Activated B cell treated with CpG ODN at 0.5 μM for 24 hours (primary cell): ENCODE results near the gene SEMA5A. TPM values are rescaled to one million over a fixed set of nuclear protein-coding genes. Genes with fewer than 3 reads are reported as not detected.

ENCODE experiments used
- ATAC-seq: fragments of 200-7000 bp; cut with Tn5 transposase; one replicate; pipeline ENCODE4 v1.10.0; 2021; ENCODE audit warnings: low read depth, mild to moderate bottlenecking, moderate library complexity
- CTCF ChIA-PET: fragments of 350-600 bp; sonication (Branson Sonifier 250); formaldehyde crosslinking; loops from one replicate; lab custom pipeline; 2021; ENCODE audit warnings: antibody characterized with exemption; lab: Charles Lee
- POLR2A ChIA-PET: fragments of 350-600 bp; sonication (Branson Sonifier 250); formaldehyde crosslinking; loops from one replicate; lab custom pipeline; 2021; ENCODE audit warnings: antibody characterized with exemption; lab: Charles Lee
- DNase-seq: peaks from one replicate; pipeline ENCODE4 v3.0.0; 2022
- H3K27ac Mint-ChIP-seq: one replicate; pipeline ENCODE4 v1.8.0; 2020; ENCODE audit warnings: mixed read lengths
- H3K27me3 Mint-ChIP-seq: one replicate; pipeline ENCODE4 v1.8.0; 2021; ENCODE audit warnings: mixed read lengths
- H3K36me3 Mint-ChIP-seq: one replicate; pipeline ENCODE4 v1.8.0; 2021; ENCODE audit warnings: low read depth, mixed read lengths
- H3K4me1 Mint-ChIP-seq: one replicate; pipeline ENCODE4 v1.8.0; 2021; ENCODE audit warnings: mixed read lengths
- H3K4me3 Mint-ChIP-seq: one replicate; pipeline ENCODE4 v1.8.0; 2020; ENCODE audit warnings: mild to moderate bottlenecking, mixed read lengths
- H3K9me3 Mint-ChIP-seq: one replicate; pipeline ENCODE4 v1.8.0; 2020; ENCODE audit warnings: mixed read lengths
- intact Hi-C: fragments of 100-400 bp; cut with micrococcal nuclease; formaldehyde crosslinking; loops from one replicate; pipeline ENCODE4 v1.15.1; 2024
- total RNA-seq: library from RNA; stranded (reverse); gene quantifications from 2 replicates; pipeline ENCODE4 v1.2.3, GENCODE V29; 2022
- TF ChIP-seq, protein P1 (sequence below): fragments of 200-600 bp; IDR thresholded peaks from one replicate; pipeline ENCODE4 v1.8.0; 2022; ENCODE audit warnings: antibody characterized with exemption, mild to moderate bottlenecking

SEMA5A gene
- total RNA-seq, 1 donor from 2014 or later: not detected

- DNase-seq: no peak
- TF ChIP-seq, protein P1, sequence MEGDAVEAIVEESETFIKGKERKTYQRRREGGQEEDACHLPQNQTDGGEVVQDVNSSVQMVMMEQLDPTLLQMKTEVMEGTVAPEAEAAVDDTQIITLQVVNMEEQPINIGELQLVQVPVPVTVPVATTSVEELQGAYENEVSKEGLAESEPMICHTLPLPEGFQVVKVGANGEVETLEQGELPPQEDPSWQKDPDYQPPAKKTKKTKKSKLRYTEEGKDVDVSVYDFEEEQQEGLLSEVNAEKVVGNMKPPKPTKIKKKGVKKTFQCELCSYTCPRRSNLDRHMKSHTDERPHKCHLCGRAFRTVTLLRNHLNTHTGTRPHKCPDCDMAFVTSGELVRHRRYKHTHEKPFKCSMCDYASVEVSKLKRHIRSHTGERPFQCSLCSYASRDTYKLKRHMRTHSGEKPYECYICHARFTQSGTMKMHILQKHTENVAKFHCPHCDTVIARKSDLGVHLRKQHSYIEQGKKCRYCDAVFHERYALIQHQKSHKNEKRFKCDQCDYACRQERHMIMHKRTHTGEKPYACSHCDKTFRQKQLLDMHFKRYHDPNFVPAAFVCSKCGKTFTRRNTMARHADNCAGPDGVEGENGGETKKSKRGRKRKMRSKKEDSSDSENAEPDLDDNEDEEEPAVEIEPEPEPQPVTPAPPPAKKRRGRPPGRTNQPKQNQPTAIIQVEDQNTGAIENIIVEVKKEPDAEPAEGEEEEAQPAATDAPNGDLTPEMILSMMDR: no peak
- POLR2A ChIA-PET: no interaction called here
- no peaks in the 10 kb centered on the region for H3K27me3 Mint-ChIP-seq
- H3K4me1 Mint-ChIP-seq: no peaks in the 10 kb centered on the region
- intact Hi-C loops: no loop called here
- no peak overlapping the region for H3K27ac Mint-ChIP-seq
- H3K36me3 Mint-ChIP-seq: no peaks in the 10 kb centered on the region
- H3K9me3 Mint-ChIP-seq: peaks cover 10% of the 10 kb centered on the region
- no peak for ATAC-seq
- no peak overlapping the region for H3K4me3 Mint-ChIP-seq
- CTCF ChIA-PET: no interaction called here
Observed at GRCh38 chr5:9419794-9420193, 126.1 kb downstream of the SEMA5A start.

DNA sequence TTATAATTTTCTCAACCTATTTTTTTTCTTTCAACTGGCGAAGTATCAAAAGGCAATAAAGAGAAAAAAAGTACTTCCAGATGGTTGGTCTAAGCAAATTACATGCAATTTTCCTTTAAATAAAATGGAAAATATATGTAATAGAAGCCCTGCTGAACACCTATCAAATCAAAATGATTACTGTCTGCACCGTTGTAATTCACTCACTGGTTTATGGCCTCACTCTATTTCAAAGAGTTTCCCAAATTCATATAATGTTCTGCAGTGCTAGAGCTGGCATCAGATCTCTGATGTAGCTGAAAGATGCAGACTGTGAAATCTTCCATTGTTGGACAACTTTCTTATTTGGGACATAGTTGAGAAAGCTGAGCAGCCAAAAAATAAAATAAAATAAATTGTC, 130.3 kb downstream of the SEMA5A start:
- Mint-ChIP-seq H3K4me3 (no peak overlapping the region), H3K36me3 (no peaks in the 10 kb centered on the region), H3K9me3 (peaks cover 10% of the 10 kb centered on the region), H3K27me3 (no peaks in the 10 kb centered on the region), H3K27ac (no peak overlapping the region), H3K4me1 (no peaks in the 10 kb centered on the region)
- ATAC-seq (no peak), DNase-seq (no peak)
- intact Hi-C loops: no loop called here
- TF ChIP-seq, protein P1: no peak
- ChIA-PET POLR2A (no interaction called here), CTCF (no interaction called here)

DNA sequence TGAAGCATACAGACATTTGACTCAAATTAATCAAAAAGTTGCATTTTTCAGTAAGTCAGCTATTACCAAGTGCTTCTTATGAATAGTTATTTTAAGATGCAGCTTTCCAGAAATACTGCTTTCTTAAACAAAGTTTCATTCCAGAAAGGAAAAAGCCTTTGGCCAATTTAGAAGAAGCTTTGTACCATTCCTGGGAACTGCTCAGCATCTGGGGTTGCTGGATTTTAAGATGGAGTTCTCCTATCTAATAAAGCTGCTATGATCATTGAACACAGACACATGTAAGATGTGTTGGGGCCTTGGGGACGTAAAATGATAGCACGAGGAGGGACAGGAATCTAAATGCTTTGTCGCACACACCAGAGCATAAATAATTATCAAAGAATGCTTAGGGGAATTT, 130.8 kb downstream of the SEMA5A start:
- Mint-ChIP-seq H3K27me3 (no peaks in the 10 kb centered on the region), H3K4me3 (no peak overlapping the region), H3K27ac (no peak overlapping the region), H3K4me1 (no peaks in the 10 kb centered on the region), H3K36me3 (no peaks in the 10 kb centered on the region), H3K9me3 (peaks cover 10% of the 10 kb centered on the region)
- ATAC-seq (no peak), DNase-seq (no peak)
- ChIA-PET POLR2A (no interaction called here), CTCF (no interaction called here)
- intact Hi-C loops: no loop called here
- TF ChIP-seq, protein P1: no peak

DNA sequence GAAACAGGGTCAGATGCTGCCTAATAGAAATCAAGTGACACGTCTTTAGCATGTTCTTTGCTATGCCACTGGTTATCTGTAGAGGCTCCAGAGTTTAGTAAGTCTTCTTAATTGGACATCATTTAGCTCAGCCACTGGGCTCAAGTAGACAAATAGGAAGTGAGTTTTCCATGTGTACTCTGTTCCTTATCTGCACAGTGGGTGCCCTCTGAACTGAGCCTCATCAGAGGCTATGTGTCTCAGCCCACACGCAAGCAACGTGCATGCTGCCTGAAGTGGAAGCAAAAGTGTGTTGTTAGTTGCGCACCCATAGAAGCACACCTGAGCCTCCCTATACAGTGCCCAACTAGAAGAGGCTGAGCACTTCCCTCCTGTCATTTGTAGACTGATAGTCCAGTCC, 134.7 kb downstream of the SEMA5A start:
- TF ChIP-seq, protein P1: no peak
- no peak for ATAC-seq
- Mint-ChIP-seq H3K9me3 (no peaks in the 10 kb centered on the region), H3K27ac (no peak overlapping the region), H3K4me1 (no peaks in the 10 kb centered on the region), H3K36me3 (no peaks in the 10 kb centered on the region), H3K27me3 (no peaks in the 10 kb centered on the region), H3K4me3 (no peak overlapping the region)
- ChIA-PET POLR2A (no interaction called here), CTCF (no interaction called here)
- intact Hi-C loops: no loop called here
- DNase-seq: no peak

DNA sequence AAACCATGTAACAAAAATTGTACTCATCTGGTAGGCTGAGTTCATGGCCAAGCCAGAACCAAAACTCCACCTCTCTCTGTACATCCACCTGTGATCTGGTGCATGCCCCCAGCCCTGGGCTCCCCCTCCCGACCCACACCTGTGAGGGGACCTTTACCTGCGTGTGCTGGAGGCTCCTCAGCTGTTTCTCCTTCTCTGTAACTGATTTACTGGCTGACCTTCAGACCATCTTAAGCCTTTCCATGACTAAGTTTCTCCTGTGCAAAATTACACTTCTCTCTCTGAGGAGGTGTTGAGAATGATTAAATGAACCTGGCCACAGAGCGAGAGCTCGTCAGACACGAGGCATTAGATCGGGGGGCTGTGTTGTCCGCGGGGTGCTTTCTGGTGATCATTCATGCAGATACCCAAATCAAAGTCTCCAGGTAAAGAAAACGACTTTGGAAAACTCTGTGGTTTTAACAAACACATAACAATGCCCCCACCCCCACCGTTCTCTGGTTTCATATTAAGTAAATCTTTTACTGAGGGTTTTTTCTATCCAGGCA, 136.4 kb downstream of the SEMA5A start:
- intact Hi-C loops: no loop called here
- no peak overlapping the region for H3K27ac Mint-ChIP-seq
- TF ChIP-seq, protein P1: no peak
- no peak overlapping the region for H3K4me3 Mint-ChIP-seq
- no peaks in the 10 kb centered on the region for H3K27me3 Mint-ChIP-seq
- no peaks in the 10 kb centered on the region for H3K36me3 Mint-ChIP-seq
- ATAC-seq: no peak
- H3K9me3 Mint-ChIP-seq: no peaks in the 10 kb centered on the region
- DNase-seq: no peak
- ChIA-PET CTCF (no interaction called here), POLR2A (no interaction called here)
- no peaks in the 10 kb centered on the region for H3K4me1 Mint-ChIP-seq
